IPS-18c (cell line): ENCODE measurements around the gene LRFN4.

ENCODE experiments used
- H3K4me3 ChIP-seq: 2 replicates; pipeline ENCODE4 v1.7.0; 2013; ENCODE audit warnings: low read depth, mild to moderate bottlenecking, low read length, moderate library complexity; ENCODE audit not compliant: insufficient read depth
- H3K9me3 ChIP-seq: one replicate; pipeline ENCODE4 v1.6.1; 2013; ENCODE audit warnings: mild to moderate bottlenecking, low read length, moderate library complexity; ENCODE audit not compliant: control insufficient read depth, insufficient read depth

LRFN4 gene

DNA sequence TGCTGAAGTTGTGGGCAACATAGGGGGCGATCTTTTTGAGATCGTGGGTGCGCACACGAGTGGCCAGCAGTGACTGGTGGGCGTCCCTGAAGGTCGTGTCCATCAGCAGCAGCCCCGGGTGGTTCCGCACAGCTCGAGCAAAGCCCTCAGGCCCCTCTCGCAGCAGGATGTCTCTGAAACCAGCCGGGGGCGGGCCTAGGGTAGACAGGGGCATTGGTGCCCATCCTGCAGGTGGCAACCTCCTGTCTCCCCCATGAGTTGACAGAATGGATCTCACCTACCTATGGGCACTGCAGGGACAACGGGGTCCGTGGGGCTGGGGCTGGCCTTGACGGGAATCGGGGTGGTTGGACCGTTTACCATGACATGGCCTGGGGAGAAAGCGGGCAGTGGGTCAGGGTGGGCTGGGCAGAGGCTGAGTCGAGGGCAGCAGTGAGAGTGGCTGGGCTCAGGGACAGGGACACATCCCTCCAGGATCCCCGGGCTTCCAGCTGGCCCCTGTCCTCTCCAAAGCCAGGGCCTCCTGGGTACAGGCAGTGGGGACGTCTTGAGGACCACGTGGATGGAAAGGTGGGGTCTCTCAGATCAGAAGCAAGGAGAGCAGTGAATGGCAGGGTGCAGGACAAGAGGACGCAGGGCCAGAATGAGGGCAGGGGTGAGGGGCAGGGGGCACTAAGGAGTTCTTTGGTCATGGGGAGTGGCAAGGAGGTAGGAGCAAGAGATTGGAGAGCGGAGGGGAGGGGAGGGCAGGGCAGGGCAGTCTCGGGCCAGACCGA lies 4.2 kb upstream of the LRFN4 start:
- peaks cover 6% of the 10 kb centered on the region for H3K9me3 ChIP-seq
- H3K4me3 ChIP-seq: no peak overlapping the region

DNA sequence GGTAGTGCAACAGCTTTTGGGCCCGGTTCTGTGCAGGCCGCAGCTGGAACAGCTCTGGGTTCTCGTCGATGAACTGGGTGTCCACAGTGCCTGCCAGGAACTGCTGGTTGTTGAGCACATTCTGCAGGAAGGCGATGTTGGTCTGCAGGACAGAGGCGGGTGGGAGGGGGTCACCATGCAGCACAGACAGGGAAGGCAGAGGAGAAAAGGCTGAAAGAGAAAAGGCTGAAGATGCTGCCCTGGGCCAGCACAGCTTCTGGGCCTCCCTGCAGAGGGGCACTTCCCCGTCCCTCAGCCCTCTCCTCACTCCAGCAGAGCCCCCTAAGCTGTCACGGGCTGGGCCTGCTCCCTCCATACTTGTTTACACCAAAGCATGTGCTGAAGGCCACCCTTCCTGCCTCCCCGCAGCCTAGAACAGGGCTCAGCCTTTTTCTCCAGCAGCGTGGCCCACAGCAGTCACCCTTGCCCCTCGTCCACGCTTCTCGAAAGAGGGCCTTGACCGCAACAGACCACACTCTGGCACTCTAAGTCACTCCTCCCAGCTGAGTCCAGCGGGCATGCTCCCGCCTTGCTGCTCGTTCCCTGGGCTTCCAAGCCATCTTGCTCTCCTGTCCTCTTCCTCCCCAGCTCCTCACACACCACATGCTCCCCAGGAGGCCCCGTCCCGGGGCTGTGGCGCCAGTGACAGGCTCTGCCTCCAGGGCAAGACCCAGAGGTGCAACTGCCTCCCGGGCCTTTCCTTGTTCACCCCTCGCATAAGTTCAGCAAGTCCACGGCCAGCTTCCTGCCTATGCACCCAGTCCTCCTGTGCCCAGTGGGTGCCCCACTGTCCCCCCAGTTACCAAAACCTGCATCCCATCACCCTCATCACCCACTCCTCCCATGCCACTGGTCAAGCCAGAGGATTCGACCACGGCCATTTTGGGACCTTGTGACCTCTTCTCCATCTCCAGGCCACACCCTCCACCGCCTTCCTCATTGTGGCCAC lies 3.3 kb upstream of the LRFN4 start:
- Histone ChIP-seq H3K9me3 (peaks cover 6% of the 10 kb centered on the region), H3K4me3 (no peak overlapping the region)

DNA sequence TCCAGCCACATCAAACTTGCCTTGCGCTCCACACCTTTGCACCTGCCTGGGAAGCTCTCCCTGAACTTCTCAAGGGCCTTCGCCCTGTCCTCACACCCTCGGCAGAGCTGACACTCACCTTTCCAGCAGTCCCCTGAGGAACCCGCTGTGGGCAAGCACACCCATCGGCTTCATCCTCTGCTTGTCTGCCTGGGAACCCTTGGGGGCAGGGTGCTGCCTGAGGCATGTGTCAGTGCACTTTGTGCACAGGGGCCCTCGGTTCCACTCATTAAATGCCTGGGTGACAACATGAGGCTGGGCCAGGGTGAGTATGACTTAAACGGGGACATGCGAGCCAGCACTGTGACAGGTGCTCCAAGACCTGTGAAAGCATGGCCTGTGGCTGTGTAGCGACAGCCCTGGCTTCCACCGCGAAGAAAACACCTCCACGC lies 2.6 kb upstream of the LRFN4 start:
- Histone ChIP-seq H3K4me3 (no peak overlapping the region), H3K9me3 (peaks cover 6% of the 10 kb centered on the region)

DNA sequence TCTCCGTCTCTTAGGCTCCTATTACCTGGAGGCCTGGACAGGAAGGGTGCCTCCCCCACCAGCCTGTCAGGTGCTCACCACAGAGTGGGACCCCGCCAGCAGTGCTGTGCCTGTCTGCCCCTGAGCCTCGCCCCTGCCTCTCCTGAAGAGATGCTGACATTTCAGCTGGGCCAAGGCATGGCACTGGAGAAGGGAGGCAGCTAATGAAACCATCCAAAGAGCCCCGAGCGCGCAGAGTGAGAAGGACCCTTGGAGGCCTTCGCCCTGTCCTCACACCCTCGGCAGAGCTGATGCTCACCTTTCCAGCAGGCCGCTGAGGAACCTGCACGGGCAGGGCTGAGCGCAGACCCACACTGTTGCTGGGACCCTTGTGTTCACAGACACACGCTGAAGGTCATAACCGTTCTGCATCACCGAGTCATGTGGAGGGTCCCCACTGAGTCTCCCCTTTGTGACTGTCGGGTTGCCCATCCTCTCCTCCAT lies 2.1 kb upstream of the LRFN4 start:
- Histone ChIP-seq H3K9me3 (peaks cover 6% of the 10 kb centered on the region), H3K4me3 (no peak overlapping the region; the same call in 1 of the 2 replicates)

DNA sequence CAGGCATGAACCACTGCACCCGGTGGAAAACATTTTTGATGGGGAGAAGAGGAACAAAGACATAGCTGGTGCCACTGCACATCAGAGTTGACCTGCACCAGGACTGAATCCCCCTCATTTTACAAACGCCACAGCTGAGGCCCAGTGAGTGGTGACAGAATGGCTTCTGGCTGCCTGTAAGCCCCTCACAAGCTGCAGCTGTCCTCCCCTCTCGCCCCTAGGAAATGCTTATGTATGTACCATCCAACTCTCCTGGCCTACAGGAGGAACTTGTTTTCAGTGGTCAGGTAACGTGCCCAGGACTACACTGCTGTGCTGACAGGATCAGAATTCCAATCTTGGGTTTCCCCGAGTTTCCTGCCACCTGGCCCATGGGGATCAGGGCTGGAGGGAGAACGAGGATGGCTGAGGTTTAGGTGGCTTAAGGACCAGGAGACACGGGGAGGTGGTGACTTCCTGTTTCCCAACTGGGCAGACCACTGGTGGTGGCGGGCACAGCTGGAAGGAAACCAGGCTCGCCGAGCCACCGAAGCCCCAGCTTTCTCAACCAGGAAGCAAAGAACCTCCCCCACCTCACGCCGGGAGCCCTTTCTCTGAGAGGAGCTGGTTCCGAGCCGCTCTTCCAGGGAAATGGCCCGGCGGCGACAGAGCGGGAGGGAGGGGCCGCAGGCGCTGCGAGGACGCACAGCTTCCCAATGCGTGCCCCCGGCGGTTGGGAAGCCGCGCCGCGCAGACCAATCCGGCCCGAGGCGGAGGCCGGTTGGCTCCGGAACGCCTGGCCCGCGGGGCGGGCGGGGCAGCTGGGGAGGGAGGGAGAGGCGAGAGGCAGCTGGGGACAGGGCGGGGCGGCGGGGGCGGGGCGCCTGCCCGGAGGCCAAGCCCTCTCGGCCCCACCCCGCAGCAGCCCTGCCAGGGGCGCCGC lies 1.0 kb upstream of the LRFN4 start:
- H3K4me3 ChIP-seq: peak overlapping the region; percentile 84
- peaks cover 6% of the 10 kb centered on the region for H3K9me3 ChIP-seq

DNA sequence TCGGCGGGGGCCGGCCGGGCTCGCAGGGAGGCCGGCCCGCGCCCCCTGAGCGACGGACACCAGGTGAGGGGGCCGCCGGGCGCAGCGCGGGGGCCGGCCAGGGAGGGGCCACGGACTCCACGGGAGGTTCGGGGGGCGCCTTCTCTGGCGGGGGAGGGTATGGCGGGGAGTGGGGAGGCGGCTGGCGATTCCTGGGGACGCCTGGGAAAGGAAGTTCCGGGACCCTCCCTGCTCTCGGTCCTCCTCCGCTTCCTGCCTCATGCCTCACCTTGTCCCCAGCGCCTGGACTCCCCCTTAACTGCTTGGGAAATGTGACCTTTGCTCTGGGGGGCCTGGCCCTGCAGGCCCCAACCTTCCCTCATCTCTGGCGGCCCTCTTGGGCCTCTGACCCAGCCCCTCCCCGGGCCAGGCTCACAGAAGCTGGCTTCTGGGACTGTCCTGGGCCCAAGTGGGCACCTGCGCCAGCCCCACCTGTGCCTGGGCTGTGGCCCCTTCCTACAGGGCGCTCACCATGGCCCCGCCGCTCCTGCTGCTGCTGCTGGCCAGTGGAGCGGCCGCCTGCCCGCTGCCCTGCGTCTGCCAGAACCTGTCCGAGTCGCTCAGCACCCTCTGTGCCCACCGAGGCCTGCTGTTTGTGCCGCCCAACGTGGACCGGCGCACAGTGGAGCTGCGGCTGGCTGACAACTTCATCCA lies 516 bp downstream of the LRFN4 start:
- H3K4me3 ChIP-seq: peak overlapping the region; percentile 51
- peaks cover 4% of the 10 kb centered on the region for H3K9me3 ChIP-seq

DNA sequence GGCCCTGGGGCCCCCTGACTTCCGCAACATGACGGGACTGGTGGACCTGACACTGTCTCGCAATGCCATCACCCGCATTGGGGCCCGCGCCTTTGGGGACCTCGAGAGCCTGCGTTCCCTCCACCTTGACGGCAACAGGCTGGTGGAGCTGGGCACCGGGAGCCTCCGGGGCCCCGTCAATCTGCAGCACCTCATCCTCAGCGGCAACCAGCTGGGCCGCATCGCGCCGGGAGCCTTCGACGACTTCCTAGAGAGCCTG lies 992 bp downstream of the LRFN4 start:
- H3K4me3 ChIP-seq: peak overlapping the region; percentile 51

DNA sequence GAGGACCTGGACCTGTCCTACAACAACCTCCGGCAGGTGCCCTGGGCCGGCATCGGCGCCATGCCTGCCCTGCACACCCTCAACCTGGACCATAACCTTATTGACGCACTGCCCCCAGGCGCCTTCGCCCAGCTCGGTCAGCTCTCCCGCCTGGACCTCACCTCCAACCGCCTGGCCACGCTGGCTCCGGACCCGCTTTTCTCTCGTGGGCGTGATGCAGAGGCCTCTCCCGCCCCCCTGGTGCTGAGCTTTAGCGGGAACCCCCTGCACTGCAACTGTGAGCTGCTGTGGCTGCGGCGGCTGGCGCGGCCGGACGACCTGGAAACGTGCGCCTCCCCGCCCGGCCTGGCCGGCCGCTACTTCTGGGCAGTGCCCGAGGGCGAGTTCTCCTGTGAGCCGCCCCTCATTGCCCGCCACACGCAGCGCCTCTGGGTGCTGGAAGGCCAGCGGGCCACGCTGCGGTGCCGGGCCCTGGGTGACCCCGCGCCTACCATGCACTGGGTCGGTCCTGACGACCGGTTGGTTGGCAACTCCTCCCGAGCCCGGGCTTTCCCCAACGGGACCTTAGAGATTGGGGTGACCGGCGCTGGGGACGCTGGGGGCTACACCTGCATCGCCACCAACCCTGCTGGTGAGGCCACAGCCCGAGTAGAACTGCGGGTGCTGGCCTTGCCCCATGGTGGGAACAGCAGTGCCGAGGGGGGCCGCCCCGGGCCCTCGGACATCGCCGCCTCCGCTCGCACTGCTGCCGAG lies 1.5 kb downstream of the LRFN4 start:
- no peak overlapping the region; the same call in 1 of the 2 replicates for H3K4me3 ChIP-seq

More for the DNA sequence above, 992 bp downstream of the LRFN4 start:
- peaks cover 4% of the 10 kb centered on the region for H3K9me3 ChIP-seq

DNA sequence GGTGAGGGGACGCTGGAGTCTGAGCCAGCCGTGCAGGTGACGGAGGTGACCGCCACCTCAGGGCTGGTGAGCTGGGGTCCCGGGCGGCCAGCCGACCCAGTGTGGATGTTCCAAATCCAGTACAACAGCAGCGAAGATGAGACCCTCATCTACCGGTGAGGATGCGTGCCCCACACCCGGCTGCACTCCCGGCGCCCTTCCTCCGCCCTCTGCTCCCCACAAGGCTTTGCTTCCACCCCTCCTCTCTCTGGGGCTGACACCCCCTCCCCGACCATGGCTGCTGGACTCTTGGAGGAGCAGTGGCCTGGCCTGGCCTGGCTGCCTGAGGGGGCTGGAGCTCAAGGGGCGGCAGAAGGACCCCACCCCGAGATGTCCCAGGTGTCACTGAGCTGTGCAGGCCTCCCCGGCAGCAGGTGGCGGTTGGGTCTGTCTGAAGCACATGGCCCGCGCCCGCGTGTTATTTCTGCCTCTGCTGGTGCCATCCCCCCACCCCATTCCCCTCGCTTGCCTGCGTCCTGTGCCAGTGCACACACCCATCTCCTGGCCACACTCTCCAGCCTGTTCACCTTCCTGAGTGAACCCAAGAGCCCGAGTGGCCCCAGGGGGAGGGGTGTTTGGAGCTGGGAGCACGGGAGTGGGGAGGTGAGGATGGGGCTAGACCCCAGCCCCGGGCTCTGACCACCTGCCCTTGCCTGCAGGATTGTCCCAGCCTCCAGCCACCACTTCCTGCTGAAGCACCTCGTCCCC lies 2.2 kb downstream of the LRFN4 start:
- peaks cover 4% of the 10 kb centered on the region for H3K9me3 ChIP-seq
- no peak overlapping the region for H3K4me3 ChIP-seq

More for the DNA sequence above, 1.5 kb downstream of the LRFN4 start:
- H3K9me3 ChIP-seq: peaks cover 4% of the 10 kb centered on the region

DNA sequence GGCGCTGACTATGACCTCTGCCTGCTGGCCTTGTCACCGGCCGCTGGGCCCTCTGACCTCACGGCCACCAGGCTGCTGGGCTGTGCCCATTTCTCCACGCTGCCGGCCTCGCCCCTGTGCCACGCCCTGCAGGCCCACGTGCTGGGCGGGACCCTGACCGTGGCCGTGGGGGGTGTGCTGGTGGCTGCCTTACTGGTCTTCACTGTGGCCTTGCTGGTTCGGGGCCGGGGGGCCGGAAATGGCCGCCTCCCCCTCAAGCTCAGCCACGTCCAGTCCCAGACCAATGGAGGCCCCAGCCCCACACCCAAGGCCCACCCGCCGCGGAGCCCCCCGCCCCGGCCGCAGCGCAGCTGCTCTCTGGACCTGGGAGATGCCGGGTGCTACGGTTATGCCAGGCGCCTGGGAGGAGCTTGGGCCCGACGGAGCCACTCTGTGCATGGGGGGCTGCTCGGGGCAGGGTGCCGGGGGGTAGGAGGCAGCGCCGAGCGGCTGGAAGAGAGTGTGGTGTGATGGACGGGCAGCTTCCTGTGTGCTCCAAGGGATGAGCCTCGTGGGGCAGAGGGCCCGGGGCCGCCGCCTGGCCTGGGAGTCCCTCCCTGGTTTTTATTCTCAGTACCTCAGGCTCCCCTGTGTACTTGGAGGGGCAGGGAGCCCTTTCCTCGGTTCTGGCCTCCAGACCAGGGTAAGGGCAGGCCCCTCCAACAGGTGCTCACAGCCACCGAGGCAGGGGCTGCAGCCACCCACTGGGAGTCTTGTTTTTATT lies 3.0 kb downstream of the LRFN4 start:
- peaks cover 4% of the 10 kb centered on the region for H3K9me3 ChIP-seq
- H3K4me3 ChIP-seq: no peak overlapping the region

DNA sequence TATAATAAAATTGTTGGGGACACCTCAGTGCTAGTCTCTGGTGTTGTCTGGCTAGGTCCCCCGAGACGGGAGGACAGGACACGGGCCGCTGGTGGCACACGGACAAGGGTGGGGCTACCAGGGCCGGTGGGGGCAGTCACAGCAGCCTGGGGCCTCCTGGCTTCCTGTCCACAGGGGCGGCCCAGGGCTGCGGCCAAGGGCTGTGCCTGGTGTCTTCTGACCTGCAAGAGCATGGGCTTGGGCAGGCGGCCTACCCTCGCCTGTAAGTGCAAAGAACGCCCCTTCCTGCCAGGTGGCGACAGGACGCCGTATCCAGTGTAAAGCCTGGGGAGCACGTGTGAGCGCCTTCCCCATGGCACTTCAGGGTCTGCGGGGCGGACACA lies 3.6 kb downstream of the LRFN4 start:
- H3K9me3 ChIP-seq: peaks cover 2% of the 10 kb centered on the region
- H3K4me3 ChIP-seq: no peak overlapping the region

DNA sequence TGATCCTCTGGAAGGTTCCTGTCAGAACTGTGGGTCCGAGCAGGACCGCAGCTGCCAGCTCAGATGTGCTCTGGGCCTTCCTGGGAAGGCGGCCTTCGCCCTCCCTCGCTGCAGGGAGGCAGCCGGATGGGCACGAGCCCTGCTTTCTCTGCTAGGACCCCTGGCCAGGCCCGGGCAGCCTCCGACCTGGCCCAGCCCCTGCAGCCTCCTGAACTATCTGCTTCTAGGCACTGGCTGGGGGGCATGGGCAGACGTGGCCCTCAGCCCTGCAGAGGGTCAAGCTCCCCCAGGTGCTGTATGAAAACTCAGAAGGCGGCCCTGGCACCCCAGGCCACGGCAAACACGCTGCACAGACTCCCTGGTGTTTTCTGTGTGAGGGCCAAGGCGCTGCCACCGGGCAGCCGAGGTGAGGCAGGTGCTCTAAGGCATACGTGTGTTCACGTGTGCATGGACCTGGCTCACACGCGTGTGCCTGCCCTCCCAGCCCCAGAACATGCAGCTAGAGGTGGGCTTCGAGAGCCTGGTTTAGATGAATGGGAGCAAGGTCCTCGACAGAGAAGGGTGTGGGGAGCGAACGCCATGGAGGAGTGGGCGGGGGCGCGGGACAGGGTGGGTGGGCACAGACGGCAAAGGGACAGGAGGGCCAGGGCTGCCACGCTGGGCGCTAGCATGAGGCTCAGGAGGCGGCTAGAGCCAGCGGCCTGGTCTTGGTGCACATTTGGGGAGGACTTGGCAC lies 4.3 kb downstream of the LRFN4 start:
- H3K9me3 ChIP-seq: no peaks in the 10 kb centered on the region
- H3K4me3 ChIP-seq: no peak overlapping the region

DNA sequence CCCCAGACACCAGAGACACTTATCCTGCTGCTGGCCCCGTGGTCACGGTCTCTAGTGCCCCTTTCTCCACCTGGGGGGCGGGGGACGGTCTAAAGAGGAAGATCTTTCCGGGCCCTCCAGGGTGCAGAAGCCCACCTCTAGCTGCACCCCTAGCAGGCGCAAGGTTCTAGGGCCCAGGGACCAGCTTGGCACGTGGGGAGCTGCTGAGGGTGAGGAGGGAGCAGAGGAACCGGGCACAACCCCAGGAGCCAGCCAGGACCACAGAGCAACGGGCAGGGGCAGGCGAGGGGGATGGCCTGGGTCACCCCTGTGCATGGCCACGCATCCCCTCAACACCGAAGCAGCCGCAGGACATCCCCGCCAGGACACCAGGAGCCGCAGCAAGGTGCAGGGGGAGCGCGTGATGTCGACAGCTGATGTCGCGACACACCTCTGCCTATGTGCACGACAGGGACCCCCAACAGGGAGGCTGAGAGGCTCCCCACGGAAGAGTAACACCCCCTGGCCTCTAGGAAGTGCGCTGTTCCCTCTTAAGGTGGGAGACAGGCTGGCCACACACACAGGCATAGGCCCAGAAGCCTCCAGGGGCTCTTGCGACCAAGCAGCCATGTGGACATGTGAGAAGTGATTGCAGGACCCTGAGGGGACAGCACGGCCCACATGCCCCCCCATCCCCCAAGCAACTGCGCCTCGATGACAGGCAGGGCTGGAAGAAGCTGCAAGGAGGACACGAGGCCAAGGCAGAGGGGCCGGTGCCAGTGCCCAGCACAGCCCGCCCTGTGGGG lies 5.1 kb downstream of the LRFN4 start:
- Histone ChIP-seq H3K4me3 (no peak overlapping the region), H3K9me3 (no peaks in the 10 kb centered on the region)
